GM15510 (cell line): ENCODE results near the gene AMER2.

Experiments
- POLR2A ChIP-seq: IDR thresholded peaks from 3 replicates; pipeline ENCODE4 v1.6.1; 2011; ENCODE audit warnings: borderline replicate concordance; ENCODE audit not compliant: insufficient read length; ENCODE audit errors: extremely low read depth

Gene AMER2

DNA sequence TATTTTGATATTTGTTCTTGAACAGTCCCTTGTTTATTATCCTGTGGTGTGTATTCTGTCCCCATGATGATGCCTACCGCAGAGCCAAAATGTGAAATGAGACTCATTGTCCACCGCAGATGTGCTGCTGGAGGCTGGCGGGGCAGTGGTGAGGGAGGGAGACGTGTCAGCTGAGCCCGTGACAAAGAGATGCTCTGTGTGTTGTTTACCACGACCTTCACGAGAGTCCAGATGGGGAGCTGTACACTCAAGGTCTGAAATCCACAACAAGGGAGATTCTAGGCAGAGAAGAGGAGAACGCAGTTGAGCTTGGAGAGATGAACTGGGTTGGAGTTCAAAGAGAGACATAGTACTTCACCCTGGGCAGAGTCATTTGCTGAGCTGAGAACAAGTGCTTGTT lies 20.8 kb upstream of the AMER2 start:
- no peak for TF ChIP-seq POLR2A

DNA sequence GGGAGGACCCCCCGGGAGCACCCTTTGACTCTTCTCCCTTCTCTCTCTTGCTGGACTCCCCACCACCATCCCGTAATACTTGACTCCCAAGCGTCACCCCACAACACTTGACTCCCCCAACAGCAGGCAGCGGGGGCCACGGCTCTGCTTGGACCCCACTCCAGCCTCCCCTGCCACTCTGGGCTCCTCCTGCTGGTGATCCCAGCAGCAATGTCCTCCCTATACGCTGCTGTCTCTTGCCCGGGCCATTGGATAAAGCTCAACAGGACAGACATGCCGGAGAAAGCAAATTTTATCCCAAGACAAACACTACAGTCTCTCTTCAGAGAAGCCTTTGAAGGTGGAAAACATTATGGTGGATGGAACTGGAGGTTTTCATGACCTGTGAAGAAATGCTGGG lies 20.4 kb upstream of the AMER2 start:
- TF ChIP-seq POLR2A, result no peak

DNA sequence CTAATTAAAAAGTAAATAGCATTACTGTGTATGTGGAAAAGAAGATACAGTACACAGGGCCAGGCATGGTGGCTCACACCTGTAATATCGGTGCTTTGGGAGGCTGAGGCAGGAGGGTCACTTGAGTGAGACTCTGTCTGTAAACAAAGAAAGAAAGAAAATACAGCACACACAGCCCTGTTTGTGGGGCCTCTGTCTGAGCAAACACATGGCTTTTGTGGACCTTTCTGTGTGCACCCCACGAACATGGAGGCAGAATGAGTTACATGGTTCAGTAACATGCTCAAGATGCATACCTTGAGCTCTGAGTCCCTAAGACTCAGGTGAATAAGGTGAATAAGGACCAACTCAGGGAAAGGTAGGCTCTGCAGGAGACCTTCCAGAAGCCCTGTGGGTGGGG lies 20.0 kb upstream of the AMER2 start:
- no peak for TF ChIP-seq POLR2A

DNA sequence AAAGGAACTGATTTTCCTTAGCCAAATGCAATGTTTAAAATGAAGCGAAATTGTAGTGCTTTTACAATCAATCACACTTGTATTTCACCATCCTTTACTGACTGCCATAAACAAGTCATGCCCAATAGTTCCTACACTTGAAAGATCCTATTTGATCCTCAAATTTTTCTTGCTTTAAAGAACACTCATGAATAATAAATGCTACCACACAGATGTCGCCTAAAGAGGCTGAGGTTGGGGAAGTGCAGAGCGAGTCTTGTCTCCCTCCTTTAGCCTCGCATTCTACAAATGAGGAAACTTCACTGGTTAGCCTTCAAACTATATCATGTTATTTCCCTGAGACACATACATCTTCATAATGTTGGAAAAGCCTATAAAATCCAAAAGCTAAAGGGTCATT lies 18.7 kb upstream of the AMER2 start:
- no peak for TF ChIP-seq POLR2A

DNA sequence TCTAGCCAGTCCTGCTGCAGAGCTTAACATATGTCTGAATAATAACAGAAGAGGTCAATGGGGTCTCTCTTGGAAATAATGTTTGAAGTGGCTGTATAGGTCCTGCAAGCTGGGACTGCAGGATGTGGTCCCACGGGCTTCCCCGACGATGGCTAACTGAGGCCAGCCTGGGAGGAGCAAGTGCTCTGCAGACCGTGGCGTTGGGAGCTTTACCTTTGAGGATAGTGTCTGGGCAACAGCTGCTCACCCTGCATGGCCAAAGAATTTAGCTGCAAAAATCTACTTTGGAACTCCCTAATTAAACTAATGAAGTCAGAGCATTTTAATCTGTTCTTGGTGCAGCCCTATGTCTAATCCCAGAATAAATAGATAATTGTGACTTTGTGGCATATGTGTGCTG lies 18.2 kb upstream of the AMER2 start:
- TF ChIP-seq POLR2A, result no peak

DNA sequence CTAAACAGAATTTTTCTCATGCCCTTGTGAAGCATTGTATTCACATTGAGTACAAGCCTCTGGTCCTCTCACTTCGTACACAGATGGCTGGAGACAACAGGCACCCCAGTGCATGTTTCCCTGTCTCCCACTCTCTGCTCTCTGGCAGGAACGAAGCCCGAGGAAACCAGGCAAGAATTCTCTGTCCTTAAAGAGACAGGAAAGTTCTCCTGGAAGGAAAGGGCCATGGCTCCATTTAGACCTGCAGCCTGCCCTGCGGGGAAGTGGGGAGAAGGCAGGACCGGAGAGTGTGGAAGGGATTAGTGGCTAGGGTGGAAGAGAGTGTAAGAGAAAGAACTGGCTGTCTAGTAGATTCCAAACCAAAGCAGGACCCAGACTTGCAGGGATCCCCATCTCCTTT lies 15.5 kb upstream of the AMER2 start:
- no peak for TF ChIP-seq POLR2A

DNA sequence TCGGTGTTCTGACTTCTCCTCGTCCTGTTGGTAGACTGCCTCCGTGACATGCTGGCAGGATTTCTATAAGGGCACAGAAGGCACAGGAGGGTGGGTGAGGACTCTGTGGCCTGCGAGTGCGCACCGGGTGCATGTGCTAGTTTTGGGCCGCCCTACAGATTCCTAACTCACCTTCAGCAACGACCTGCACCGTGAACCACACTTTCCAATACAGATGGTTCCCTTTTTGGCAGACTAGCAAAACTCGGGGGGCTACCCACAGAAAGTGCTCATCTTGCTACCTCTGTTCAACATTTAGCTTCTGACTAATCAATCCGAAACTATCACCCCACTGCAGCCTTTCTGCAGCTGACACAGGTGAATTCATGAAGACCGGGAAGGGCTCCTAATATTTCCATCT lies 14.1 kb upstream of the AMER2 start:
- TF ChIP-seq POLR2A, result no peak

DNA sequence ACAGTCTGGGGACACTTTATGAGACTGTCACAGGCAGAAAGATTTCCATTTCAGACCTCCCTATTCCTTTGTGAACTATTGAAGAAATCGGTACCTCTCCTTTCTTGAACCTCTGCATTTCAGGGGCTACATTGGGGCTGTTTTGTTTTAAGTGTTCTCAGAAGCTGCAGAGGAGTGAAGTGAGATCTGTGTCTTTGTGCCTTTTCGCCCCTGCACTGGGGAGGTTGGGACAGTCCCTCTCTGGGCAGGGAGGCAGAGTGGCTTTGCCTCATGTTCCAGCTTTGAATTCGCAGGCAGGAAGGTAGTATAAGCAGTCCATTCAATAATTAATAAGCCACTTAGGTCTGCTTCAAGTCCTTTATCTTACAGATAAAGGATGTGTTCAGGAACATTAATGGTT lies 9.5 kb upstream of the AMER2 start:
- TF ChIP-seq POLR2A, result no peak

DNA sequence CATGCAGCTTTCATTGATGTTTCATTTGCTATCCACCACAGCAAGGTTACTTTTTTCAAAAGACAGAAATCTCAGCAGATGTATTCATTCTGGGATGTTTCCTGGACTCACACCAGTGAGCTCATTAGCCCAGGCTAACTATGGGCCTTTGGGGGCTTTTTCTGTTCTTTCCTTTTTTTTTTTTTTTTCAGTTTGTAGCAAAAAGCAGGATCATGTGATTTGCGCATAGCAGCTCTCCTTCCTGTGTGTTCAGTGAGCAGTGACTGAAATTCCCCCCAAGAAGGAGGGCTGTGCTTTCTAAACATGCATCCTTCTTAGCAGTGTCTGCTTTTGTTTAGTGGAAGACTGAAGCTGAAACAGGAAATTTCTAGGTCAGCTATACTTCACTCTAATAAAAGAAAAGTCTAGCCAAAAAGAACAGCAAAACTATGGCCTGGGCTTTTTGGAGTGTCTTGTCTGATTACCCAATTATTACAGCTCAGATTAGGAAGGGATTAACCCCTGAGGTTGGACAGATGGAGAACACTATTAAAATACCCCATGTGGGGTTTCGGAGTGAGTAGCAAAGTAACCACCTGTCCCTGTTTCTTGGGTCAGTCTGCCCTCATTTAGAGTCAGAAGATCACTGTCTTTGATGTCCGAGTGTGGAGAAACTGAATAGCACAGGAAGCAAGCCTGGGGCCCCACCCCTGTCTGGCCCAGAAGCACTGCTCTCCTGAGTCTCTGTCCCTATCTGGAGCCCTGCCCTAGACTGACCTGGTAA lies 8.9 kb upstream of the AMER2 start:
- no peak for TF ChIP-seq POLR2A

DNA sequence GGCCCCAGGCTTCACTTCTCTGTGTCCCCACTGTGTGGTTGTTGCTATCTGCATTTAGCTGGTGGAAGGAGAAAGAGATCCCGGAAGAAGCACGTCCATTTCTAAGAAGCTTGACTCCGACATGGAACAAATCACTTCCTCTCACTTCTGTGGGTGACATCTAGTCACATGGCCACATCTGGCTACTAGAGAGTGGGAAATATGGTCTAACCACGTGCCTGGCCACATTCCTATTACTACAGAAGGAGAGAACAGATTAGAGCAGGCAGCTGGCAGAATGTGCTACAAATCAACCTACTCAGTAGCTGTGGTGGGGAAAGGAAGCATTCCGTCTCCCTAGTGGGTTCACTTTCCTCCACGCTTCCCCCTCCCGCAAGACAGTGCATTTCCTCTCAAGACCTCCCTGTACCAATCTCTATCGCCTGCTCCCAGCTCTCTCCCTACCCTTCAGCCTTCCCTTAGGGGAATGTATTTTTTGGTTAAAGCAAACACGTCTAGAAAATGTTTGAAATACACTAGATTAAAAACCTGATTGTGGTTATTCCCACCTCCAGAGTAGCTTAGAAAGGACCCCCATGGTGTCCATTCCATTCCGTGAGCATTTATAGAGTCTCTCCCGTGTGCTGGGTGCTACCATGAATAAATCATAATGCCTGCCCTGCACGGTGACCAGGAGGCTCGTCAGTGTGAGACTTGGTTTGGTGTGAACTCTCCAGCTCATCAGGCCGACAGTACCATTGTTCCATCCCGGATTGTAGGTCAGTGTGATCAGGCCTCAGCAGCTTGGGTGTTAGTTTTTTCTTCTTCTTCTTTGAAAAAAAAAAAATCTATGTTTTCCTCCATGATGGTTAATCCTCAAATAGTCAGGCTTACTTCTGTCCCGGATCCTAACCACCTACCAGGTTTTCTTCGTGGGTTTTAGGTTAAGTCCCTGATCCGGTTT lies 8.0 kb upstream of the AMER2 start:
- TF ChIP-seq POLR2A, result no peak

DNA sequence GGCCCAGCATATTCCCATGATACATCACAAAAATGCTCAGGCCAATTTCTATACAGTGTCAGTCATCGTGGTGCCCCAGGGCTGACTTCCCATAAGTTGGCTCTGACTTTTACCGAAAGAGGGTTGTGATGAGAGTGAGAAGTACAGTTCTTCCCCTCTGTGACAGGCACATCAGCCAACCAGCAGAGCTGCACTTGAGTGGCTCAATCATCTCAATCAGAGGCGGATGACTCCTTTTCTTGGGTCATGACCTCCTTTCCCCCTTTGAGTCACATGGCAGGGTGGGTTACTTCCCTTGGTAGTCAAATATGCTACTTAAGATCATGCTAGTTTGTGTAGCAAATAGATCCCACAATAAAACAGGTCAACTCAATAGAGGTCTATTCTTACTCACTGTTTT lies 6.9 kb upstream of the AMER2 start:
- no peak for TF ChIP-seq POLR2A

DNA sequence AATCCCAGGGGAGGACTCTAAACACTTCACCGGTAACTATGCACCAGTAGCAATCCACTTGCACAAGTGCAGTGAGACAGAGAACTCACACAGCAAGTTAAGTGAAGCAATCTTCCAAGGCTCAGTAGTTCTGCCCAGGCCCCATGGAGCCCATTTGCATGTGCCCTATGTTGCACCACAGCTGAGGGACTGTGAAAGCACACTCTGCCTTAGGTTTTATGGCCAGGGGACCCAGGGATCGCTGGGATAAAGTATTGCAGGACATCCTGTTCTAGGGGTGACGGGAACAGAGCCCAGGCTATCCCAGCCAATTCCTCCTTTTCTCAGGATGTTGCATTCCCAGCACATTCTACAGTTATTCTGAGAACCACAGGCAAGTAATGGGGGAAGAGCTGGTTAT lies 6.0 kb upstream of the AMER2 start:
- no peak for TF ChIP-seq POLR2A

DNA sequence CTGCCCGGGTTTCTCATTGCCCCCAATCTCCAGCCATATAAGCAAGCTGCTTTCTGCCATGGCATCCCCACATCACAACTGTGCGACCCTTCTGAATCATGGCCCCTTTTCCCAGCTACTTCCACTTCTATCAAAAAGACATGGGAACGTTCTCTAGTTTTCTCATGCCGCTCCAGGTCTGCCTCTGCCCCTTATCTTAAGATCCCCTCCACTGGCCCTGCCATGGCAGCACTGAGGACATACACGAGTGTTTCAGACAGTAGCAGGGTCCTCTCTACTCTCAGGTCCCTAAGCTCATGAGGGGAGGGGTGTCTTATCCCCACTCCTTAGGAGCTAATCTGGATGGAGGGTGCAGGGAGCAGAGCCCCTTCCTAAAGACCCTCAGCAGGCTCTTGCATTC lies 5.5 kb upstream of the AMER2 start:
- no peak for TF ChIP-seq POLR2A

DNA sequence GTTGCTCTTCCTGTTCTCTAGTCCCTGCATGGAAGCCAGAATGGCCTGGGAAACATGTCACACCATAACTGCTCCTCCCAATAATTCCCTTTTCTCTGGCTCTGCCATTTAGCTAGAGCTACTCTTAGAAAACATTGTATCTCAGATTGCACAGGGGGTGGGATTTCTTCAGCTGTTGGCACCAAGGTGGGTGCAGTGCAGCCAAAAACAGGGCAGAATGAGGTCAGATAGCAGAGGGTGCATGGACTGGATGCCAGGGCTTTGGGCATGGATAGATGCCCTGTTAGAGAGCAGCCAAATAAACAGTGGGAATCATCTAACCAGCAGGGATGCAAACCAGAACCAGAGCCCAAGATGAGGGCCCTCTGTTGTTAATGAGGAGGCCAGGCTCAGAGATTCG lies 4.9 kb upstream of the AMER2 start:
- no peak for TF ChIP-seq POLR2A

DNA sequence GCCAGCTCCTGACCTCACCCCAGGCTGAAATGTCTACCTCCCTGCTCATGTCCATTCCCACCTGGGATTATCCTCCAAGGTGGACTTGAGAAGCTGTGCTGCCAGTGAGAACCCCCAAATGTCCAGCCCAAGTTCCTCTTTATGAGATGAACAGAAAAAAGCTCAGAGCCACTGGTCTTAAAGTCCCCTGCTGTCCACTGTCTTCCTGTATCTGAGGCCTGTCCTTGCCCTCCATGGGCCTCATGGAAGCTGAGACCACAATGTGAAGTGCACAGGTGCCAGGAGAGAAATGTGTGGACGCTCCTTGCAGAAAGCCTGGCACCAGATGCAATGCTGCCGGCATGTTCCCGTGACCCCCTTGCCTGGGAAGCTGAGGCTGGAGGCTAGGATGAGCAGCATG lies 3.3 kb upstream of the AMER2 start:
- TF ChIP-seq POLR2A, result no peak

DNA sequence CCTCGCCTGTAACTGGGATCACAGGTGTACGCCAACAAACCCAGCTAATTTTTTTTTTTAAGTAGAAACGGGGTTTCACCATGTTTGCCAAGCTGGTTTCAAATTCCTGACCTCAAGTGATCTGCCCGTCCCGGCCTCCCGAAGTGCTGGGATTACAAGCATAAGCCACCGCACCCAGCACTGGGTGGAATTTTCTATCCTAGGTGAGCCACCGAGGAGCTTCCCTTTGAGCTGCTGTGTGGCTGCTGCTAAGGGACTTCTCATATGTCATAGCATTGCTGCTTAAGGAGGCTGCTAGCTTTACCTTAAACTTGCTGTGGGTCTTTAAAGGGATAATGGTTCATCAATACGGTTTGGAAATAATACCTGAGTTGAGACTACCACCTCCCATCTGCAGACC lies 2.9 kb upstream of the AMER2 start:
- no peak for TF ChIP-seq POLR2A
